ENCODE measurements around the gene GADD45A. TPM values are rescaled to one million over a fixed set of nuclear protein-coding genes. Genes with fewer than 3 reads are reported as not detected.
A peak's percentile ranks its signal among the peaks of the same experiment; 100 is the strongest.

The GADD45A gene
- total and polyA plus RNA-seq, 2 experiments from 2014 or later: 72.8 to 115 TPM

GRCh38 chr1:67700692-67701410, 15.8 kb downstream of the GADD45A start:
- in situ Hi-C loops (cut with MboI): no loop called here
- H3K27me3 ChIP-seq (replicated peaks; ENCODE audit: insufficient read depth): no peaks in the 10 kb centered on the region
- H3K27ac ChIP-seq: no peak overlapping the region

GRCh38 chr1:67701876-67702275, 16.9 kb downstream of the GADD45A start:
- TF ChIP-seq EZH2 (IDR thresholded peaks at IDR 0.05; ENCODE audit: insufficient read depth, poor library complexity, severe bottlenecking) (no peak), EZH2phosphoT487 (IDR thresholded peaks at IDR 0.05; ENCODE audit: insufficient read depth, low read depth) (no peak)
- in situ Hi-C loops (cut with MboI): no loop called here
- Histone ChIP-seq H3F3A (ENCODE audit: insufficient read depth) (peaks cover 10% of the 10 kb centered on the region; the same call in 1 of the 2 replicates), H2AFZ (no peak overlapping the region), H3K4me3 (no peak overlapping the region), H3K36me3 (ENCODE audit: low read depth) (peaks cover 44% of the 10 kb centered on the region), H3K27ac (no peak overlapping the region), H3K4me2 (ENCODE audit: unreplicated experiment) (no peak overlapping the region), H4K20me1 (ENCODE audit: insufficient read depth) (no peaks in the 10 kb centered on the region), H3K79me2 (ENCODE audit: insufficient read depth) (peaks cover 34% of the 10 kb centered on the region), H3K9me3 (ENCODE audit: low read depth) (no peaks in the 10 kb centered on the region), H3K9me2 (ENCODE audit: insufficient read depth) (no peaks in the 10 kb centered on the region), H3K27me3 (replicated peaks; ENCODE audit: insufficient read depth) (no peaks in the 10 kb centered on the region), H3K4me1 (ENCODE audit: insufficient read depth) (peaks cover 10% of the 10 kb centered on the region; the same call in 1 of the 2 replicates), H3K9ac (no peak overlapping the region)
- WGBS, 2 experiments (ENCODE audit: low coverage in 1 of 2, low lambda C conversion rate in 2 of 2, missing lambda C conversion rate in 2 of 2): 79 to 82% methylated on average over 2 of the region's 2 CpGs
- no peak for DNase-seq

More at GRCh38 chr1:67700692-67701410, 15.8 kb downstream of the GADD45A start:
- H3F3A ChIP-seq (ENCODE audit: insufficient read depth): peaks cover 17% of the 10 kb centered on the region; the same call in 1 of the 2 replicates
- no peaks in the 10 kb centered on the region for H3K9me3 ChIP-seq (ENCODE audit: low read depth)
- H3K36me3 ChIP-seq (ENCODE audit: low read depth): peaks cover 40% of the 10 kb centered on the region
- H3K9me2 ChIP-seq (ENCODE audit: insufficient read depth): no peaks in the 10 kb centered on the region
- no peak for TF ChIP-seq EZH2 (IDR thresholded peaks at IDR 0.05; ENCODE audit: insufficient read depth, poor library complexity, severe bottlenecking)
- no peak for TF ChIP-seq EZH2phosphoT487 (IDR thresholded peaks at IDR 0.05; ENCODE audit: insufficient read depth, low read depth)
- H4K20me1 ChIP-seq (ENCODE audit: insufficient read depth): no peaks in the 10 kb centered on the region
- peak overlapping the region; percentile 14 for H3K4me2 ChIP-seq (ENCODE audit: unreplicated experiment)
- 73 to 76% methylated on average over 8 of the region's 8 CpGs for WGBS, 2 experiments (ENCODE audit: low coverage in 1 of 2, low lambda C conversion rate in 2 of 2, missing lambda C conversion rate in 2 of 2)
- peaks cover 26% of the 10 kb centered on the region for H3K79me2 ChIP-seq (ENCODE audit: insufficient read depth)
- DNase-seq: peak; percentile 29
- peaks cover 10% of the 10 kb centered on the region; the same call in 1 of the 2 replicates for H3K4me1 ChIP-seq (ENCODE audit: insufficient read depth)
- H2AFZ ChIP-seq: no peak overlapping the region
- no peak overlapping the region for H3K9ac ChIP-seq
- no peak overlapping the region for H3K4me3 ChIP-seq

GRCh38 chr1:67704351-67704750, 19.4 kb downstream of the GADD45A start:
- Histone ChIP-seq H3K4me2 (ENCODE audit: unreplicated experiment) (no peak overlapping the region), H3K36me3 (ENCODE audit: low read depth) (peaks cover 44% of the 10 kb centered on the region)
- 96 to 100% methylated on average over 3 of the region's 3 CpGs for WGBS, 2 experiments (ENCODE audit: low coverage in 1 of 2, low lambda C conversion rate in 2 of 2, missing lambda C conversion rate in 2 of 2)

GRCh38 chr1:67705735-67706453, 20.9 kb downstream of the GADD45A start:
- Histone ChIP-seq H2AFZ (no peak overlapping the region), H3K9ac (no peak overlapping the region), H3K79me2 (ENCODE audit: insufficient read depth) (peaks cover 64% of the 10 kb centered on the region), H3F3A (ENCODE audit: insufficient read depth) (peaks cover 8% of the 10 kb centered on the region), H4K20me1 (ENCODE audit: insufficient read depth) (no peaks in the 10 kb centered on the region), H3K27me3 (replicated peaks; ENCODE audit: insufficient read depth) (no peaks in the 10 kb centered on the region), H3K4me3 (no peak overlapping the region), H3K4me2 (ENCODE audit: unreplicated experiment) (no peak overlapping the region), H3K4me1 (ENCODE audit: insufficient read depth) (peaks cover 19% of the 10 kb centered on the region), H3K9me3 (ENCODE audit: low read depth) (no peaks in the 10 kb centered on the region), H3K9me2 (ENCODE audit: insufficient read depth) (no peaks in the 10 kb centered on the region), H3K36me3 (ENCODE audit: low read depth) (peaks cover 44% of the 10 kb centered on the region), H3K27ac (no peak overlapping the region)
- DNase-seq: no peak
- 69 to 70% methylated on average over 10 of the region's 10 CpGs for WGBS, 2 experiments (ENCODE audit: low coverage in 1 of 2, low lambda C conversion rate in 2 of 2, missing lambda C conversion rate in 2 of 2)
- no peak for TF ChIP-seq EZH2 (IDR thresholded peaks at IDR 0.05; ENCODE audit: insufficient read depth, poor library complexity, severe bottlenecking)
- no peak for TF ChIP-seq EZH2phosphoT487 (IDR thresholded peaks at IDR 0.05; ENCODE audit: insufficient read depth, low read depth)
- in situ Hi-C loops (cut with MboI): no loop called here

More at GRCh38 chr1:67704351-67704750, 19.4 kb downstream of the GADD45A start:
- TF ChIP-seq EZH2phosphoT487 (IDR thresholded peaks at IDR 0.05; ENCODE audit: insufficient read depth, low read depth) (no peak), EZH2 (IDR thresholded peaks at IDR 0.05; ENCODE audit: insufficient read depth, poor library complexity, severe bottlenecking) (no peak)
- H2AFZ ChIP-seq: no peak overlapping the region
- peaks cover 59% of the 10 kb centered on the region for H3K79me2 ChIP-seq (ENCODE audit: insufficient read depth)
- H3K4me1 ChIP-seq (ENCODE audit: insufficient read depth): peaks cover 11% of the 10 kb centered on the region; the same call in 1 of the 2 replicates
- H3K27me3 ChIP-seq (replicated peaks; ENCODE audit: insufficient read depth): no peaks in the 10 kb centered on the region
- H3K4me3 ChIP-seq: no peak overlapping the region
- no peaks in the 10 kb centered on the region for H4K20me1 ChIP-seq (ENCODE audit: insufficient read depth)
- no peak overlapping the region for H3K27ac ChIP-seq
- no peak overlapping the region for H3K9ac ChIP-seq
- no peaks in the 10 kb centered on the region for H3K9me3 ChIP-seq (ENCODE audit: low read depth)
- H3F3A ChIP-seq (ENCODE audit: insufficient read depth): peaks cover 3% of the 10 kb centered on the region; the same call in 1 of the 2 replicates
- no peaks in the 10 kb centered on the region for H3K9me2 ChIP-seq (ENCODE audit: insufficient read depth)
- no peak for DNase-seq
- in situ Hi-C loops (cut with MboI): no loop called here

Measured in GM23248 (cell line).